Prostate gland (tissue), 2 donors: ENCODE results near the gene FAM120B.

Experiments used
- POLR2A ChIP-seq: fragments of 450-650 bp; IDR thresholded peaks from one replicate; pipeline ENCODE4 v1.6.1; 2016; ENCODE audit warnings: antibody characterized with exemption, mild to moderate bottlenecking
- POLR2AphosphoS5 ChIP-seq: sonication (generic); formaldehyde crosslinking; IDR thresholded peaks from one replicate; pipeline ENCODE4 v1.6.1; 2017; ENCODE audit warnings: antibody characterized with exemption
- TF ChIP-seq, protein P1 (sequence below), 4 experiments: fragments of 200-600 bp in 2 of 4; fragments of 450-650 bp in 2 of 4; sonication (generic) in 2 of 4; IDR thresholded peaks; 1 replicate in 3 of 4; 2 replicates in 1 of 4; pipeline ENCODE4 v1.5.1; 2016 to 2019; ENCODE audit warnings: antibody characterized with exemption in 4 of 4, mild to moderate bottlenecking in 2 of 4, moderate library complexity in 2 of 4

DNA sequence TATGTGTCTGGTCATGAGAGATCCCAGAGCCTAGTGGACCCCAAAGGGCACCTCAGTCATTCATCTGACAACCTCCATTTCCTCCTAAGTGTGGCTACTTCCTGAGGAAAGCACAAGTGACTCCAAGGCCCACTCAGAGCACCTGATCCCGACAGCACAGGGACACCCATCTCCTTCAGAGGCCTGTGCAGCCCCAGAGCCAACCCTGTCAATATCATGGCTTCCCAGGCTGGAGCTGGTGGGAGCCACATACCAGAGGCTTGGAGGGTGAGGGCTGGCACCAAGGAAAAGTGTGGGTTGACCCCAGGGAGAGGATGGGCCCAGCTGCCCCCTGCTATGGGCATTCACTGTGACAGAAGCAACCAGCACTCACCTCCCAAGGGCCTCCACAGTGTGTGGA, 129.2 kb downstream of the FAM120B start:
- TF ChIP-seq, protein P1, sequence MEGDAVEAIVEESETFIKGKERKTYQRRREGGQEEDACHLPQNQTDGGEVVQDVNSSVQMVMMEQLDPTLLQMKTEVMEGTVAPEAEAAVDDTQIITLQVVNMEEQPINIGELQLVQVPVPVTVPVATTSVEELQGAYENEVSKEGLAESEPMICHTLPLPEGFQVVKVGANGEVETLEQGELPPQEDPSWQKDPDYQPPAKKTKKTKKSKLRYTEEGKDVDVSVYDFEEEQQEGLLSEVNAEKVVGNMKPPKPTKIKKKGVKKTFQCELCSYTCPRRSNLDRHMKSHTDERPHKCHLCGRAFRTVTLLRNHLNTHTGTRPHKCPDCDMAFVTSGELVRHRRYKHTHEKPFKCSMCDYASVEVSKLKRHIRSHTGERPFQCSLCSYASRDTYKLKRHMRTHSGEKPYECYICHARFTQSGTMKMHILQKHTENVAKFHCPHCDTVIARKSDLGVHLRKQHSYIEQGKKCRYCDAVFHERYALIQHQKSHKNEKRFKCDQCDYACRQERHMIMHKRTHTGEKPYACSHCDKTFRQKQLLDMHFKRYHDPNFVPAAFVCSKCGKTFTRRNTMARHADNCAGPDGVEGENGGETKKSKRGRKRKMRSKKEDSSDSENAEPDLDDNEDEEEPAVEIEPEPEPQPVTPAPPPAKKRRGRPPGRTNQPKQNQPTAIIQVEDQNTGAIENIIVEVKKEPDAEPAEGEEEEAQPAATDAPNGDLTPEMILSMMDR (IDR thresholded peaks at IDR 0.05) = no peak
- no peak for TF ChIP-seq POLR2A
- no peak for TF ChIP-seq POLR2AphosphoS5
